CD1c-positive myeloid dendritic cell (primary cell): Measurements from ENCODE around the gene PFDN5.

Experiments used
- DNase-seq: peaks from one replicate; pipeline ENCODE4 v3.0.0-alpha.2; 2016; ENCODE audit errors: extremely low spot score

Gene PFDN5

DNA sequence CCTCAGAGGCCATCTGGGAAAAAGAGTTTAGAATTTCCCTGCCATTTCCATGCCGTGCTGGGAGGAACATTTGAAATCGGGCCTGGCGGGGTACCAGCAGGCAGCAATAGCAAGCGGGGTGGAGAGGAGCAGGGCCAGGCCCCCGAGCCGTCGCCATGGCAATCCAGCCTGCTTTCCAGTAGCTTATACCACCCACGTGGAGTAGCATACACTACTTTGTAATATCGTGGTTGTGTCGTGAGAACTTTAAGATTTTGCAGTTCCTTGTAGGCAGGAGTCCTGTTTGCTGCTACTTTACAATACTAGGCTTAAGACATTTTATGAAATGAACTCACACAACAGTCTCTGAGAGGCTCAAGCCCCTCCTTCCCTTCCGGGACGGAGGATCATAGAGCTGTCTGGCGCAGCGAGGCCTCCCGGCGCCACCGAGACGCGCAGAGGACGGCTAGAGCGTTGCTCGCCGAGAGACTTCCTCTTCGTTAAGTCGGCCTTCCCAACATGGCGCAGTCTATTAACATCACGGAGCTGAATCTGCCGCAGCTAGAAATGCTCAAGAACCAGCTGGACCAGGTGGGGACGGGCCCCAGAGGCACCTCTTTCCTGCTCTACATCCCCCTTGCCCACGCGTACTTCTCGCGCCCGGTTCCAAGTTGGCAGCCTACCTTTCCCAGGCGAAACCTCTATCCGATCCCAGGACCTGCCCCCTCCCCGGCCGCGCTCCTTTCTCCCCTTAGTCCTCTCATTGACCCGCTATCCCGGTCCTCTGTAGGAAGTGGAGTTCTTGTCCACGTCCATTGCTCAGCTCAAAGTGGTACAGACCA, at the start of gene PFDN5:
Gene PFDN5, plus strand, starts transcription at position 473 of the 821 bp plus-strand sequence. Its CDS starts 26 bp downstream, at position 499.
- DNase-seq = peak; percentile 87

DNA sequence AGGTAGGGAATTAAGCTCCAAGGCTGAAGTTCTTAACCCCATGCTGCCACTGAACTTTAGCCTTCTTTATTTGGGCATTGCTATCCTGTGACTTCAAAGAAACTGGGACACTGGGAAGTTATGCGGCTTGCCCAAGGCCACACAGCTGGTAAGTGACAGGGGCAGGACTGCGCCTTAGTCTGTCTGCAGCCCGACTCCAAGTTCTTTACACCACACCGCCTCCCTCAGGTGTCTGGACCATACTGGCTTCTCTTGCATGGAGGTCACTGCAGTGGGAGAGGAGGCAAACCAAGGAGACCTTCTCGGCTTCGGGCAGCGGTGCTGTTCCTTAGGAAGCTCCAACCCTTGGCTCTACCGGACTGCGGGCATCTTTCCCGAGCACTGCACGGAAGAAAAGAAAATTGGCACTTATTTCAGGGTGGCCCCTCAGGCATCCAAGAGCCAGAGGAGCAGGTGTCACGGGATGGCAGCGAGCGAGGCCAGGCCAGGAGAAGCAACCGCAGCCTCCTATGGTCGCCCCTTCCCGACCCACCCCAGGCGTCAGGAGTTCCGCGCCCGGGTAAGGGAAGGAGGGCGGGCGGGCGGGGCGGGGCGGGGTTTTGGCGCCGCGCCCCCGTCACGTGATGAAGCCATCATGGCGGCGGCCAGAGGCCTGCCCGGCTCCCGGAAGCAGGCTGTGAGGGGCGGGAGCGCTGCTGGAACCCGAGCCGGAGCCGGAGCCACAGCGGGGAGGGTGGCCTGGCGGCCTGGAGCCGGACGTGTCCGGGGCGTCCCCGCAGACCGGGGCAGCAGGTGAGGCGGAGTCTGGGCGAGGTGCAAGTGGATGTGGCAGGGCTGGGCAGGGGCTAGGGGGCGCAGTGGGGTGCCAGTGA, 43.6 kb upstream of the PFDN5 start:
- DNase-seq = peak; percentile 85

GRCh38 chr12:53252349-53252916, 42.9 kb upstream of the PFDN5 start:
- DNase-seq = peak; percentile 28

DNA sequence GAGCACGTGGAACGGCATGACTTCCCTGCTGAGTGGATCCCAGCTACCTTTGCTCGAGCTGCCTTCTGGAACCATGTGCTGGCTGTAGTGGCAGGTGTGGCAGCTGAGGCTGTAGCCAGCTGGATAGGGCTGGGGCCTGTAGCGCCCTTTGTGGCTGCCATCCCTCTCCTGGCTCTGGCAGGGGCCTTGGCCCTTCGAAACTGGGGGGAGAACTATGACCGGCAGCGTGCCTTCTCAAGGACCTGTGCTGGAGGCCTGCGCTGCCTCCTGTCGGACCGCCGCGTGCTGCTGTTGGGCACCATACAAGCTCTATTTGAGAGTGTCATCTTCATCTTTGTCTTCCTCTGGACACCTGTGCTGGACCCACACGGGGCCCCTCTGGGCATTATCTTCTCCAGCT, 42.0 kb upstream of the PFDN5 start:
- DNase-seq = no peak

- DNase-seq = no peak
These were observed 40.4 kb upstream of the PFDN5 start for GRCh38 chr12:53254816-53255545.

DNA sequence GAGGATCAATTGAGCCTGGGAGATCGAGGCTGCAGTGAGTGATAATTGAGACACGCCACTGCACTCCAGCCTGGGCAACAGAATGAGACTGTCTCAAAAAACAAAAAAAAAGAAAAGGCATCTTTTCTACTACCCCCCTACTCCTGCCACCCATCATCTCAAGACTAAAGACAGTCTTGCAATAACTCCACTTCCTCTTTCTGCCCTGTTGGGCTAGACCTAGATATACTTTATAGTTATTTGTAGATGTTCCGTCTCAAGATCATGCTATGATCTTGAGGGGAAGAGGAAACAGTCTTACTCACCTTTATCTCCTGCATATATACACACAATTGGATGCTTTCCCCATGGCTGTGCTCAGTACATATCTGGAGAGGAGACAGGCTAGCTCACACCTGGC, 39.3 kb upstream of the PFDN5 start:
- DNase-seq = peak; percentile 66

DNA sequence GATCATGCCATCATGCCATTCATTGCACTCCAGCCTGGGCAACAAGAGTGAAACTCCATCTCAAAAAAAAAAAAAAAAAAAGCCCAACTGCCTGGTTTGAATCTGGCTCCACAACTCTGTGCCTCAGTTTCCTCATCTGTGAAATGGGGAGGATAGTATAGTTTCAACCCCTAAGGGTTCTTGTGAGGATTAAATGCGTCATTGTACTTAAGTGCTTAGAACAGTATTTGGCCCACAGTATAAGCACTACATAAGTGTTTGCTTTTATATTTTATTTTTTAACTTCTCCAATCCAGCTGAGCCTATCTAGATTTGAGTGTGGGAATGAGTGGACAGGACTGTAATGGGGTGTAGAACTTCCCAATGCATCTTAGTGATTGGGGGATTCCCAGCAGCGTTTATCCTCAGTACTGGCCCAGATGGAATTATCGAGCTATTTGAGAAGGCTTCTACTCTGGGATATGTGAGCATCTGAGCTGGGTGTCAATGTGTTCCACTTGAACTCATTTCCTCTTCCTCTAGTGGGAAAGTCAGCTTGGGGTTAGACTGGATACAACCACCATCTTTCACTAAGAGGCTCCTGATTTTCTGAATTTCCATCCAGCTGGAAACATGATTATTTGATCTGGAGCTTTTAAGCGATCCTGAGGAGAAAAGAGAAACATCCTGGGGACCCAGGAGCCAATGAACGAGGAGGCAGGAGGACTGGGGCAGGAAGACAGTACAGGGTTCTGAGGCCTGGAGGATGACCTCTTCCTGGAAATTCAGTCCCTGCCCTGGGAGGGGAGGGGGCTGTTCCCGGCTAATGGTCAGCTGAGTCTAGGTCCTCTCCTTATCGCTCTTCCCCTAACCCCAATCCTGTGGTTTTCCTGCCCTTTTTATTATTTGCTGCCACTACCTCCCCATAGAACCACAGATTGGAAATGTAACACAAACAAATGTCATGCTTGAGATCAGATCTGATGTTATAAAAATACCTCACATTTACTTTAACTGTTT, 36.5 kb upstream of the PFDN5 start:
- DNase-seq = no peak

GRCh38 chr12:53259891-53260290, 35.5 kb upstream of the PFDN5 start:
- no peak for DNase-seq

DNA sequence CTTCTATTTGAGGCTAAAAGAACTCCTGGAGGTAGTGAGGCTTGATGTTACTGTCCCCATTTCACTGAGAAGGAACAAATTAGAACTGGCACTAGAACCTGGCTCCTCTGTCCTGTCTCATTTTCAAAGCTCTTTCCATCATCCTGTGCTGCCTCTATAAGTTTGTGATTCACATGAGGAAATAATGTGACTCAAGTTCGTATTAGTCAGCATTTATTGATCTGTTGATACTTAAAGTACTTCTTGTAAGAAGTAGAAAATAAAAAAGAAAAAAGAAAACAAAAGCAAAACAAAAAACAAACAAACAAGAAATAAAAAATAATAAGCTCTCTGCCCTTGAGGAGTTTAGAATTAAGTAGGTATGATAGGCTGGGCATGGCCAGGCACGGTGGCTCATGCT, 29.6 kb upstream of the PFDN5 start:
- DNase-seq = no peak

DNA sequence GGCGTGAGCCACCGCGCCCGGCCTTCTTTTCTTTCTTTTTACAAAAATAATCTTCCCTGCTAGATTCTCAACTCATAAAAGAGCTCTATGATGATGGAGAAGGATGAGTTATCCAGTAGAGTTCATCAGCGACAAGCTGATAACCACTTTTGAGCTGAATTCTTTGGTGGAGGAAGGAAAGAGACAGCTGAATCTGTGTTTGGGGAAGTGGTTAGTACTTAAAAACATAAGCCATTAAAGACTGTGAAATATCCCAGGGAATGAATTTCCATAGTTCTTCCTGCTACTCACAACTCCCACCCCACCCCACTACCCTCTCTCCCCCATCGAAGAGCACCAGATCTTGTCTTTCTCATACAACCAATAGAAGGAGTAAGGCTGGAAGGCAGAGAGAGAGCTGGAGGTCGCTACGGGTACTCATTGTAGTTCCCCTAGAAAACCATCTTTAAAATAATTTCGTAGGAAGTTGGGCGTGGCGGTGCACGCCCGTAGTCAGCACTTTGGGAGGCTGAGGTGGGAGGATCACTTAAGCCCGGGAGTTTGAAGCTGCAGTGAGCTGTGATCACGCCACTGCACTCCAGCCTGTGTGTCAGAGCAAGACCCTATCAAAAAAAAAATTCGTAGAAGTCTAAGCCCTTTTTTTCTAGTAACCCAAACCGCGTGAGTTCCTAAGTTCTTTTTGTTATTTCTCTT, 27.9 kb upstream of the PFDN5 start:
- peak; percentile 83 for DNase-seq

GRCh38 chr12:53267999-53268629, 27.2 kb upstream of the PFDN5 start, which contains the start of gene ESPL1:
TSS of gene ESPL1 (plus strand) at chr12:53268299. CDS start at chr12:53268767, 468 bp downstream.
- peak; percentile 93 for DNase-seq

GRCh38 chr12:53268630-53269562, 26.4 kb upstream of the PFDN5 start:
- no peak for DNase-seq

DNA sequence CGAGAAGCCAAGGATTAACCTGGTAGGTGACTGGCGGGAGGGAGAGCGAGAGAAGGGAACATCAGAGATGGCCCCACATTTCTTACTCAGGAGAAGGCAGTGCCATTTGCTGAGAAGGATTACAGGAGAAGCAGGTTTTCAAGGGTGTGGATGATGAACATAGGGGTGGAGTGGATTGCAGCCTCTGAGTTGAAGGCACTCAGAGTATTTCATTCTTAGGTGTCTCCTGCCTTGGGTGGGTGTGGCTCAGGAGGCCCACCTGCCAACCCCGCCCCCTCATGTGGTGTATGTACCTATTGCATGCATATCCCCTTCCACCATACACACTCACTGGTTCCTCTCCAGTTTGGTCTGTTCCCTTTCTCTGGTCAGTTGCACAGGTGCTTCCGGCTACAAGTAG, 20.9 kb upstream of the PFDN5 start:
- no peak for DNase-seq

DNA sequence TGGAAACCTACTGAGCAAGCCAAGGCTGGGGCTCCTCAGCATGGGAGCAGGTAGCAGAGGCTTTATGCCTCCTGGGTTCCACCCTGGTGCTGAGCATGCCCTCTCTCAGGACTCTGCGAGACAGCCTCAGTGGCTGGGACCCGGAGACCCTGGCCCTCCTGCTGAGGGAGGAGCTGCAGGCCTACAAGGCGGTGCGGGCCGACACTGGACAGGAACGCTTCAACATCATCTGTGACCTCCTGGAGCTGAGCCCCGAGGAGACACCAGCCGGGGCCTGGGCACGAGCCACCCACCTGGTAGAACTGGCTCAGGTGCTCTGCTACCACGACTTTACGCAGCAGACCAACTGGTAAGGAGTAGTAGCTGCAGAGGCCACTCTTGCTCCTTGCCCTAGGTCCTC, 18.8 kb upstream of the PFDN5 start:
- no peak for DNase-seq

GRCh38 chr12:53277981-53278380, 17.4 kb upstream of the PFDN5 start:
- no peak for DNase-seq

- DNase-seq = no peak
These were observed 16.0 kb upstream of the PFDN5 start for GRCh38 chr12:53279283-53279869.

- no peak for DNase-seq
These were observed 15.3 kb upstream of the PFDN5 start for GRCh38 chr12:53279888-53280498.
